Measurements from ENCODE around the gene PLEKHG7.

- TF ChIP-seq, protein P1, sequence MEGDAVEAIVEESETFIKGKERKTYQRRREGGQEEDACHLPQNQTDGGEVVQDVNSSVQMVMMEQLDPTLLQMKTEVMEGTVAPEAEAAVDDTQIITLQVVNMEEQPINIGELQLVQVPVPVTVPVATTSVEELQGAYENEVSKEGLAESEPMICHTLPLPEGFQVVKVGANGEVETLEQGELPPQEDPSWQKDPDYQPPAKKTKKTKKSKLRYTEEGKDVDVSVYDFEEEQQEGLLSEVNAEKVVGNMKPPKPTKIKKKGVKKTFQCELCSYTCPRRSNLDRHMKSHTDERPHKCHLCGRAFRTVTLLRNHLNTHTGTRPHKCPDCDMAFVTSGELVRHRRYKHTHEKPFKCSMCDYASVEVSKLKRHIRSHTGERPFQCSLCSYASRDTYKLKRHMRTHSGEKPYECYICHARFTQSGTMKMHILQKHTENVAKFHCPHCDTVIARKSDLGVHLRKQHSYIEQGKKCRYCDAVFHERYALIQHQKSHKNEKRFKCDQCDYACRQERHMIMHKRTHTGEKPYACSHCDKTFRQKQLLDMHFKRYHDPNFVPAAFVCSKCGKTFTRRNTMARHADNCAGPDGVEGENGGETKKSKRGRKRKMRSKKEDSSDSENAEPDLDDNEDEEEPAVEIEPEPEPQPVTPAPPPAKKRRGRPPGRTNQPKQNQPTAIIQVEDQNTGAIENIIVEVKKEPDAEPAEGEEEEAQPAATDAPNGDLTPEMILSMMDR (IDR thresholded peaks at IDR 0.05) = no peak
- TF ChIP-seq POLR2A (IDR thresholded peaks at IDR 0.05) = no peak
Measured at GRCh38 chr12:92721656-92722055, 18.9 kb downstream of the PLEKHG7 start.

Data from body of pancreas (tissue), 4 donors.